IPS-15b (cell line): ENCODE data around the gene SLC6A3.

Experiments
- H3K27me3 ChIP-seq: one replicate; pipeline ENCODE4 v1.6.1; 2013; ENCODE audit warnings: low read length; ENCODE audit not compliant: control insufficient read depth, insufficient read depth
- H3K36me3 ChIP-seq: one replicate; pipeline ENCODE4 v1.6.1; 2013; ENCODE audit warnings: low read length; ENCODE audit not compliant: control insufficient read depth, insufficient read depth
- H3K4me1 ChIP-seq: one replicate; pipeline ENCODE4 v1.6.1; 2013; ENCODE audit warnings: mild to moderate bottlenecking, low read length; ENCODE audit not compliant: control insufficient read depth, insufficient read depth
- H3K4me3 ChIP-seq: one replicate; pipeline ENCODE4 v1.5.1; 2013; ENCODE audit warnings: low read depth, low read length
- H3K9ac ChIP-seq: one replicate; pipeline ENCODE4 v1.6.1; 2013; ENCODE audit warnings: low read depth, mild to moderate bottlenecking, low read length
- H3K9me3 ChIP-seq: one replicate; pipeline ENCODE4 v1.6.1; 2013; ENCODE audit warnings: mild to moderate bottlenecking, low read length; ENCODE audit not compliant: control insufficient read depth, insufficient read depth

Gene SLC6A3

DNA sequence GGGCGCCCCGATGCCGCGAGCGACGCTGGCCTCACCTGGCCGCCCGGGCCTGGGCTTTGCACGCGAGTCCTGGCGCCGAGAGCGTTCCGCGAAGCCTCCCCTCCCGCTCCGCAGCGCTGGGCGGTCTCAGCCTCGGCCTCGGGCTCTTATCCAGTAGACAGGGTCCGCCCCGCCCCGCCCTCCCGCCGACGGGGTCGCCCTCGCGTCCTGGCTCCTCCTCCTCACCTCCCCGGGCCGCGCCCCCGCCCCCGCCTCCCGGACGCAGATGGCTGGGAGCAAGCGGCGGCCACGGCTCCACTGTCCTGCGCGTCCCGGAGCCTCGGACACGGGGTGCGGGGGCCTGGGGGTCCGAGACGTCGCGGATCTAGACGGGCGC is at the start of gene SLC6A3:
TSS of gene SLC6A3 (minus strand) at position 128 of the 376 bp plus-strand sequence. CDS start 2,243 bp downstream, outside the sequence.
- peaks cover 64% of the 10 kb centered on the region for H3K27me3 ChIP-seq
- H3K4me1 ChIP-seq, result no peaks in the 10 kb centered on the region
- no peaks in the 10 kb centered on the region for H3K9me3 ChIP-seq
- H3K36me3 ChIP-seq, result no peaks in the 10 kb centered on the region
- peak within 1 kb of the TSS; percentile 64 for H3K4me3 ChIP-seq
- no peak within 1 kb of the TSS for H3K9ac ChIP-seq

DNA sequence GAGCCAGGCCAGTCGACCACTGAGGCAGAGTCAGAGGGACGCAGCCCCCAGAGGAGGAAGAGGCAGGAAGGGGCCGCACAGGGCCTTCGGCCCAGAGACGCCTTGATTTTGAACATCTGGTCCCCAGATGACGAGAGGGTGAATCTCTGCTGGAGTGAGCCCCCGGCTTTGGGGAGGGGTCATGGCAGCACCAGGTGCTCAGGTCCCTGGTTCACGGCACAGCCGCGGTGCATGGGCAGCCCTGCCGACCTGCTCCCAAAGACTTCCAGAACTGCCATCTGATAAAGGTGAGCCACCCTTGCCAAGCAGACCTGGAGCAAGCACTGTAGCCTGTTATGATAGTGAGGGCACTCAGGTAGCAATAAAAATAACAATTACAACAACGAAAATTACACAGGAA is 48.7 kb upstream of the SLC6A3 start:
- Histone ChIP-seq H3K9ac (no peak overlapping the region), H3K4me1 (no peaks in the 10 kb centered on the region), H3K4me3 (no peak overlapping the region), H3K9me3 (no peaks in the 10 kb centered on the region), H3K36me3 (peaks cover 73% of the 10 kb centered on the region), H3K27me3 (no peaks in the 10 kb centered on the region)

- Histone ChIP-seq H3K36me3 (peaks cover 73% of the 10 kb centered on the region), H3K9me3 (no peaks in the 10 kb centered on the region), H3K27me3 (no peaks in the 10 kb centered on the region), H3K9ac (no peak overlapping the region), H3K4me1 (no peaks in the 10 kb centered on the region), H3K4me3 (no peak overlapping the region)
These were observed 48.2 kb upstream of the SLC6A3 start for GRCh38 chr5:1493413-1493812.

- Histone ChIP-seq H3K4me1 (no peaks in the 10 kb centered on the region), H3K9me3 (no peaks in the 10 kb centered on the region), H3K4me3 (no peak overlapping the region), H3K9ac (no peak overlapping the region), H3K27me3 (no peaks in the 10 kb centered on the region), H3K36me3 (peaks cover 75% of the 10 kb centered on the region)
These were observed 47.5 kb upstream of the SLC6A3 start for GRCh38 chr5:1492757-1493156.

DNA sequence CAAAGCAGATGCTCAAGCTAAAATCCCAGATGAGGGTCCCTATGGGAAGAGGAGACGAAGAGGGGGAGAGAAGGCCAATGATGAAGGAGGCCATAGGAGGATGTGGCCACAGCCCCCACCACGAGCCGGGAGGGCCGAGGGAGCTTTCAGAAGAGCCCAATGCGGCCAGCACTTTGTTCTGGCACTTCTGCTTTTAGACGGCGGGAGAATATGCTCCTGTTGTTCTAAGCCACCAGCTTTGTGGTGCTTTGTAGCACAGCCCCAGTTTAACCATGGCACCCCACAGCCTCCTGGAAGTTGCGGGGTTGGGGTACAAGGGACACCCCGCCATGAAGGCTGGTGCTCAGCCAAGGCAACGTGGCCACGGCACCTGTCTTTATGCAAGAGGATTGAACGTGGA is 45.1 kb upstream of the SLC6A3 start:
- Histone ChIP-seq H3K9me3 (no peaks in the 10 kb centered on the region), H3K9ac (no peak overlapping the region), H3K4me3 (no peak overlapping the region), H3K27me3 (no peaks in the 10 kb centered on the region), H3K36me3 (peaks cover 85% of the 10 kb centered on the region), H3K4me1 (no peaks in the 10 kb centered on the region)

DNA sequence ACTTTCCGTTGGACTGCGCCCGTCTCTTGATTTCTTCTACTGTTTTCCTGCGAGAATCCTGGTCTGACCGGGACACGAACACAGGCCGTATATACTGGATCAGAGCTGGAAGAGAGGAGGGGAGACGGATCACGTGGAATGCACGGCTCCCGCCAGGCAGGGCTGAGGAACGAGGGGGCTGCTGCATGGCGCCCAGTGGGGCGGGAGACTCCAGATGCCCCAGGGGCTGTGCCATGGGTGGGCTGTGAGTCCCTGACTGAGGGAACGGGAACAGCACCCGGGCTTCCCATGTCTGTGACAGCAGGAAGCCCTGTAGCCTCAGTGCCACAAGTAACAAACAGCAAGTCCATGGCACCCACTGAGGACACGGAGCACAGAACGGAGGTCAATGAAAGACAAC is 44.5 kb upstream of the SLC6A3 start:
- H3K4me1 ChIP-seq, result no peaks in the 10 kb centered on the region
- peaks cover 85% of the 10 kb centered on the region for H3K36me3 ChIP-seq
- H3K4me3 ChIP-seq, result no peak overlapping the region
- no peaks in the 10 kb centered on the region for H3K9me3 ChIP-seq
- H3K27me3 ChIP-seq, result no peaks in the 10 kb centered on the region
- H3K9ac ChIP-seq, result no peak overlapping the region

DNA sequence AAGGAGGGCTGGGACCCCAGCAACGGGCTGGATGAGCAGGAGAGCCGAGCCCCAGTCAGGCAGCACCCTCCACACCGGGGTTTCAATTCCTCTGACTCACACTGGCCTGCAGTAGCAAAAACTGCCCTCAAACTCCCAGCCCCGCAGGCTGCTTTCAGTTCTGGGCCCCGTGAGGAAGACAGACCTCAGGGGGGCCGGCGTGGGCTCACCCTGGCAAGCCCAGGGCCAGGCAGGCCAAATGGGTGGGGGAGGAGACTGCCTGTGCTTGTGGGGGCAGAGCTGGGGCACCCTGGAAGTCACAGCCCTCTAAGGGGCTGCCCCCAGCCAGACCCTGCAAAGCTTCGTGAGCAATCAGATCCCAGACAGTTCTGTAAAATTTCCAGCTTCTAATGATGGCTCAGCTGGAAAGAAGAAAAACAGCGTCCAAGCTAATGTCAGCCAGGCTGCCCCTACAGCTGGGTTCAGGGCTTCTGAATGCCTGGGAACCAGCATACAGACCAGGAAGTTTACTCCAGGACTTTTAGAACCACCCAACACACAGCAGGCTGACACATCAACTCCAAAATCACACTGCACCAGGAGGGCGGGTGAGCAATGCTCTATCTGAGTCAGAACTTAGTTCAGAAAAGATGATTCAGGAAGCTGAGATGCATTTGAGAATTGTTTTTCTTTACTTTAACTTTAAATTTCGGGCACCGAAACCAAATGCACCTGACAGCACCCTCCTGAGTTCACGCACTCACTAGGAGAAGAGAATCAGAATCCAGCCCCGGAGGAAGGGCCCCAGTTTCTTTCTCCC is 43.8 kb upstream of the SLC6A3 start:
- Histone ChIP-seq H3K9ac (no peak overlapping the region), H3K36me3 (peaks cover 84% of the 10 kb centered on the region), H3K4me3 (no peak overlapping the region), H3K9me3 (no peaks in the 10 kb centered on the region), H3K27me3 (no peaks in the 10 kb centered on the region), H3K4me1 (no peaks in the 10 kb centered on the region)

GRCh38 chr5:1487079-1487764 is 42.0 kb upstream of the SLC6A3 start:
- H3K27me3 ChIP-seq, result no peaks in the 10 kb centered on the region
- H3K9me3 ChIP-seq, result no peaks in the 10 kb centered on the region
- H3K36me3 ChIP-seq, result peaks cover 80% of the 10 kb centered on the region
- no peak overlapping the region for H3K4me3 ChIP-seq
- H3K4me1 ChIP-seq, result no peaks in the 10 kb centered on the region
- H3K9ac ChIP-seq, result no peak overlapping the region

DNA sequence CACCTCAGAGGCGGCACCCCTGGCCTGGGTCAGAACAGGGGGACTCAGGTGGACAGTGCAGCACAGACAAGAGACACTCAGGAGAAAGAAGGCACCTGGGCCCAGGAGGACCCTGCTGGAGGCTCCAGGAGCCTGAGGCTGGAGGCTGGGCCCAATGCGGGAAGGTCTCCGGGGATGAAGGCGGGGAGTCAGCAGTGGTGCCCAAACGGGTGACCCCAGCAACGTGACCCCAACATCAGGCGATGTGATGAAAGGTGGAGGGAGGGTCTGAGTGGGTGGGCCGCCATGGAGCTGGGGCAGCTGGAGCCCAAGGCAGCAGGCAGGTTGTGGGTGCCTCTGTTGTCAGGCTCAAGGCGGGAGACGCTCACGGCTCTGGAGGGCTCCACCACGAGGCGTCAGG is 41.0 kb upstream of the SLC6A3 start:
- peaks cover 84% of the 10 kb centered on the region for H3K36me3 ChIP-seq
- no peaks in the 10 kb centered on the region for H3K27me3 ChIP-seq
- no peak overlapping the region for H3K4me3 ChIP-seq
- no peak overlapping the region for H3K9ac ChIP-seq
- H3K4me1 ChIP-seq, result no peaks in the 10 kb centered on the region
- H3K9me3 ChIP-seq, result no peaks in the 10 kb centered on the region

- no peak overlapping the region for H3K4me3 ChIP-seq
- no peak overlapping the region for H3K9ac ChIP-seq
- no peaks in the 10 kb centered on the region for H3K4me1 ChIP-seq
- H3K27me3 ChIP-seq, result no peaks in the 10 kb centered on the region
- H3K9me3 ChIP-seq, result no peaks in the 10 kb centered on the region
- H3K36me3 ChIP-seq, result peaks cover 83% of the 10 kb centered on the region
These were observed 40.4 kb upstream of the SLC6A3 start for GRCh38 chr5:1485579-1486118.

DNA sequence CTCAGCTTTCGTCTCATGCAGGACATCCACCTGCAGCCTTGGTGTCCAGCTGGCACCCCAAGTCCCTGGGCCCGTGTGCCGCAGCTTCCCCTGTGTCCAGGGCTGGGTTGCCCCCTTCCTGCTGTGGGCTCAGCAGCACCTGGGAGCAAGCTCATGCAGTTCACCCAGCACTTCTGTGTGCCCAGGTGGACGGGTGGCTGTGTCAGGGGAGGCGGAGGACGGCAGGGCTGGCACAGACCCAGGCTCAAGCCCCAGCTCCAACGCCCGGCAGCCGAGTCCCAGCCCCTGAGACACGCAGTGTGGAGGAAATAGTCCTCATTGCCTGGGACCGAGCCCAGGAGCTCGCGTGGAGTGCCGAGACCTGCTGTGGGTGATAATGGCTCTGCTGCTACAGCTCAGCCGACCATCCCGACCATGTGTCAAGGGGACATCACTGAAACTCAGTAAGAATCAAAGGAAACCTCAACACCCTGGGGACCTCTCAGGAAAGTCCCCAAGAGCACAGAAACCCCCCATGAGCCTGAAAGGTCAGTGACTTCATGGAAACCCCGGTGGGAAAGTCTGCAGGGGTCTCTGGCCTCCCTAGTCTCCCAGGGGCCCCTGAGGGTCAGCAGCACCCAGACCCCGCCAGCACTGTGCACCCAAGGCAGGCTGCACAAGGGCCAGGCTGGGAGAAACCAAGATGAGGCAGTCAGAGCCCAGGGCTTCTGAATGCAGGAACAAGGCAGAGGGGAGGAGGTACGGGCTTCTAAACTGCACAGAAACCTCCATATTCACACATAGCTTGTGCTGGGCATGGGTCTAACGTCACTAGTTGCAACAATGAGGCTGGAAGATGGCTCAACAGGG is 39.7 kb upstream of the SLC6A3 start:
- H3K4me1 ChIP-seq, result no peaks in the 10 kb centered on the region
- H3K9me3 ChIP-seq, result no peaks in the 10 kb centered on the region
- H3K27me3 ChIP-seq, result no peaks in the 10 kb centered on the region
- peaks cover 80% of the 10 kb centered on the region for H3K36me3 ChIP-seq
- H3K4me3 ChIP-seq, result no peak overlapping the region
- H3K9ac ChIP-seq, result no peak overlapping the region
